ENCODE data around the gene DPP6.

DNA sequence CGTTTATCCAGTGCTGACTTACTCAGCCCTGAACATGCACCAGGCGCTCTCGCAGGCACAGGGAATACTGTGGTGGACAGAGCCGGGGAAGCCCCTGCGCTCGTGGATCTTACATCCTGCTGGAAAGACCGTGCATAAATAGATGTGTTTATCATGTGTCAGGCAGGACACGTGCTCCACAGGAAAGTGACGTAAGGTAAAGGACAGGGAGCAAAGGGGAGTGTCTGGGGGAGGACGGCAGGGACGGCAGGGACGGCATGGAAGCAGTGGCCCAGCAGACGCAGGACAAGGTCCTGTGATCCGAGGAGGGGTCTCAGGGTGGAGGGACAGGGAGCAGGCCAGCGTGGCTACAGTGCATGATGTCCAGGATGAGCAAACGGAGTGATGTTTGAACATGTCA lies 540.2 kb downstream of the DPP6 start:
- no peak for TF ChIP-seq POLR2A (IDR thresholded peaks at IDR 0.05; ENCODE audit: low read length)
- no peak for TF ChIP-seq GATA1 (IDR thresholded peaks at IDR 0.05; ENCODE audit: low read depth, low read length)
